ENCODE measurements around the gene DIAPH2. TPM values are rescaled to one million over a fixed set of nuclear protein-coding genes. Genes with fewer than 3 reads are reported as not detected.

DIAPH2 gene
- total RNA-seq, 1 donor from 2014 or later: 7.9 TPM

- TF ChIP-seq CTCF (IDR thresholded peaks at IDR 0.05; ENCODE audit: insufficient read depth, low read length, severe bottlenecking): no peak
- no peak for DNase-seq (ENCODE audit: low read depth)
- Histone ChIP-seq H3K27me3 (ENCODE audit: control insufficient read depth, insufficient read depth, low read length) (no peaks in the 10 kb centered on the region), H3K4me3 (ENCODE audit: low read depth, low read length) (no peak overlapping the region), H3K36me3 (ENCODE audit: control insufficient read depth, insufficient read depth, low read length) (no peaks in the 10 kb centered on the region)
- no peak for FAIRE-seq
Observed at GRCh38 chrX:97609938-97610337, 925.3 kb downstream of the DIAPH2 start.

- peak; percentile 85 for DNase-seq (ENCODE audit: low read depth)
- H3K4me3 ChIP-seq (ENCODE audit: low read depth, low read length): no peak overlapping the region
- H3K27me3 ChIP-seq (ENCODE audit: control insufficient read depth, insufficient read depth, low read length): no peaks in the 10 kb centered on the region
- H3K36me3 ChIP-seq (ENCODE audit: control insufficient read depth, insufficient read depth, low read length): no peaks in the 10 kb centered on the region
- no peak for FAIRE-seq
- no peak for TF ChIP-seq CTCF (IDR thresholded peaks at IDR 0.05; ENCODE audit: insufficient read depth, low read length, severe bottlenecking)
Observed at GRCh38 chrX:97616883-97617530, 932.4 kb downstream of the DIAPH2 start.

GRCh38 chrX:97619499-97619898, 934.9 kb downstream of the DIAPH2 start:
- no peaks in the 10 kb centered on the region for H3K27me3 ChIP-seq (ENCODE audit: control insufficient read depth, insufficient read depth, low read length)
- FAIRE-seq (no peak), DNase-seq (ENCODE audit: low read depth) (no peak)
- no peak for TF ChIP-seq CTCF (IDR thresholded peaks at IDR 0.05; ENCODE audit: insufficient read depth, low read length, severe bottlenecking)
- no peaks in the 10 kb centered on the region for H3K36me3 ChIP-seq (ENCODE audit: control insufficient read depth, insufficient read depth, low read length)
- H3K4me3 ChIP-seq (ENCODE audit: low read depth, low read length): no peak overlapping the region

GRCh38 chrX:97622111-97622510, 937.5 kb downstream of the DIAPH2 start:
- Histone ChIP-seq H3K27me3 (ENCODE audit: control insufficient read depth, insufficient read depth, low read length) (no peaks in the 10 kb centered on the region), H3K4me3 (ENCODE audit: low read depth, low read length) (no peak overlapping the region), H3K36me3 (ENCODE audit: control insufficient read depth, insufficient read depth, low read length) (no peaks in the 10 kb centered on the region)
- FAIRE-seq: no peak
- TF ChIP-seq CTCF (IDR thresholded peaks at IDR 0.05; ENCODE audit: insufficient read depth, low read length, severe bottlenecking): no peak
- no peak for DNase-seq (ENCODE audit: low read depth)

GRCh38 chrX:97628326-97628725, 943.7 kb downstream of the DIAPH2 start:
- FAIRE-seq (no peak), DNase-seq (ENCODE audit: low read depth) (no peak)
- TF ChIP-seq CTCF (IDR thresholded peaks at IDR 0.05; ENCODE audit: insufficient read depth, low read length, severe bottlenecking): no peak
- no peaks in the 10 kb centered on the region for H3K27me3 ChIP-seq (ENCODE audit: control insufficient read depth, insufficient read depth, low read length)
- no peaks in the 10 kb centered on the region for H3K36me3 ChIP-seq (ENCODE audit: control insufficient read depth, insufficient read depth, low read length)
- H3K4me3 ChIP-seq (ENCODE audit: low read depth, low read length): no peak overlapping the region
